SU-DHL-6 (cell line): ENCODE data around the gene ZC3H14.

ENCODE experiments used
- EZH2phosphoT487 ChIP-seq: fragments of 200-600 bp; sonication (generic), shearing (Covaris generic); conservative IDR thresholded peaks from 2 replicates; pipeline ENCODE4 v1.6.1; 2018; ENCODE audit warnings: mild to moderate bottlenecking, antibody characterized with exemption, low read length, moderate library complexity, mixed read lengths
- TF ChIP-seq, protein P1 (sequence below): fragments of 200-600 bp; sonication (generic); IDR thresholded peaks from one replicate; pipeline ENCODE4 v1.5.1; 2017; ENCODE audit warnings: antibody characterized with exemption, mild to moderate bottlenecking, low read length, moderate library complexity; ENCODE audit not compliant: insufficient read depth, poor library complexity, severe bottlenecking

DNA sequence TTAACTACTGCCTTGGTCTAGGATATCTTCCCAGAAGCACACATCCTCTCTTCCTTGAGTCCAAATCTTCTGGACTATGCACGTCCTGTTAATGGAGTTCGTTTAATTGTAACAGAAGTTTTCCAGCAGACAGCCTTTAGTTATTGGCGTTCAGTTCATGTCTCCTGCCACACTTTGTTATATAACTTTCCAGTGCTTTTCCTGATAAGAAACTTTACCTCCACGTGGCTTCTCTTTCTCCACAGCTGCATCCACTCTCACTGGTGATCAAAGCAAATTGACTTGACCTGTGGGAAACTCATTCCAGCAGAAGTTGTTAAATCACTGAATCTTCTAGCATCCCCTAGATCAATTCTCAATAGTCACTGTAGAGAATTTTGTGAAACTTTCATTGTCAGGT, 27.0 kb upstream of the ZC3H14 start:
- TF ChIP-seq, protein P1, sequence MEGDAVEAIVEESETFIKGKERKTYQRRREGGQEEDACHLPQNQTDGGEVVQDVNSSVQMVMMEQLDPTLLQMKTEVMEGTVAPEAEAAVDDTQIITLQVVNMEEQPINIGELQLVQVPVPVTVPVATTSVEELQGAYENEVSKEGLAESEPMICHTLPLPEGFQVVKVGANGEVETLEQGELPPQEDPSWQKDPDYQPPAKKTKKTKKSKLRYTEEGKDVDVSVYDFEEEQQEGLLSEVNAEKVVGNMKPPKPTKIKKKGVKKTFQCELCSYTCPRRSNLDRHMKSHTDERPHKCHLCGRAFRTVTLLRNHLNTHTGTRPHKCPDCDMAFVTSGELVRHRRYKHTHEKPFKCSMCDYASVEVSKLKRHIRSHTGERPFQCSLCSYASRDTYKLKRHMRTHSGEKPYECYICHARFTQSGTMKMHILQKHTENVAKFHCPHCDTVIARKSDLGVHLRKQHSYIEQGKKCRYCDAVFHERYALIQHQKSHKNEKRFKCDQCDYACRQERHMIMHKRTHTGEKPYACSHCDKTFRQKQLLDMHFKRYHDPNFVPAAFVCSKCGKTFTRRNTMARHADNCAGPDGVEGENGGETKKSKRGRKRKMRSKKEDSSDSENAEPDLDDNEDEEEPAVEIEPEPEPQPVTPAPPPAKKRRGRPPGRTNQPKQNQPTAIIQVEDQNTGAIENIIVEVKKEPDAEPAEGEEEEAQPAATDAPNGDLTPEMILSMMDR = no peak
- no peak for TF ChIP-seq EZH2phosphoT487
